GM19023 (cell line): ENCODE data around the gene RBM17.
A peak's percentile ranks its signal among the peaks of the same experiment; 100 is the strongest.
"Not testable (repeated sequence)": the region's sequence is repeated elsewhere in the genome, so short reads cannot be mapped to it uniquely, and the experiment has no call there.

Experiments used
- ATAC-seq: cut with Tn5 transposase; IDR thresholded peaks from one replicate; pipeline ENCODE4 v1.9.1; 2021; ENCODE audit warnings: mild to moderate bottlenecking, moderate library complexity; ENCODE audit not compliant: unreplicated experiment

The RBM17 gene

DNA sequence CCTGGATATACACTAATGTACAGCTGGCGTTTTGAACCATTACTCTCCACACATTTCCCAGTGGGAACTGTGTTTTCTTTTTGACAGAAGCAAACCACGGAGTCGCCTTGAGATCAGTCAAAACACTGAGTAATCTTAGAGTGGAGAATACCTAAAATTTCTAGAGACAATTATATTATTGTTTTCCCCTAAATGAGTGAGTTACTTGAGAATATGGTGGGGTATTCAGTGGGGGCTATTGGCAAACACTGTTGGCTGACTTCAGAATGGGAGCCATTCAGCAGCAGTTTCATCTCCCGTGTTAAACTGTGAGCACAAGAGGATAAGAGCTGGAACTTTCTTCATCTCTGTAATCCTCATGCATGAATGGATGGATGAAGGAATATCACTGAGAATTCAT is 32.9 kb upstream of the RBM17 start:
- ATAC-seq: no peak

DNA sequence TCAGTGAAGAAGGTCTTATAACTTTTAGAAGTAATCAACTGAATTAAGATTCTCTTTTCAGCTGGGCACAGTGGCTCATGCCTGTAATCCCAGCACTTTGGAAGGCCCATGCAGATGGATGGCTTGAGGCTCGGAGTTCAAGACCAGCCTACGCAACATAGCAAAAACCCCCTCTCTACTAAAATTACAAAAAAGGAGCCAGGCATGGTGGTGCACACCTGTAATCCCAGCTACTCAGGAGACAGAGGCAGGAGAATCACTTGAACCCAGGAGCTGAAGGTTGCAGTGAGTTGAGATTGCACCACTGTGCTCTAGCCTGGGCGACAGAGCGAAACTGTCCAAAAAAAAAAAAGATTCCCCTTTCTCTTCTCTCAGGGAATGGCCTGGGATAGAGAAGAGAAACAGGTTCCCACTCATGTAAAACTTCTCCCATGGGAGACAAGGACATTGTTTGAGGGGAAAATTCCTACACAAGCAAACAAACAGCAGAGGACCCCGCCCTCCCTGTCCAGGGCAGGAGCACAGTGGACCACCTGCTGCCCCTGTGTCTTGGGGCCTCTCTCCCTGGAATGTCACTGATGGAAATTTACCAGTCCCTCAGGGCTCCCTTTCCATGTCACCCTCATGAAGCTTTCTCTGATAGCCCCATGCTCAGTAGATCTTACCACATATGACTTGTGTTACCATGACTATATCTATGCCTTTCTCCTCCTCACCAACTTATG is 32.3 kb upstream of the RBM17 start:
- ATAC-seq: no peak

DNA sequence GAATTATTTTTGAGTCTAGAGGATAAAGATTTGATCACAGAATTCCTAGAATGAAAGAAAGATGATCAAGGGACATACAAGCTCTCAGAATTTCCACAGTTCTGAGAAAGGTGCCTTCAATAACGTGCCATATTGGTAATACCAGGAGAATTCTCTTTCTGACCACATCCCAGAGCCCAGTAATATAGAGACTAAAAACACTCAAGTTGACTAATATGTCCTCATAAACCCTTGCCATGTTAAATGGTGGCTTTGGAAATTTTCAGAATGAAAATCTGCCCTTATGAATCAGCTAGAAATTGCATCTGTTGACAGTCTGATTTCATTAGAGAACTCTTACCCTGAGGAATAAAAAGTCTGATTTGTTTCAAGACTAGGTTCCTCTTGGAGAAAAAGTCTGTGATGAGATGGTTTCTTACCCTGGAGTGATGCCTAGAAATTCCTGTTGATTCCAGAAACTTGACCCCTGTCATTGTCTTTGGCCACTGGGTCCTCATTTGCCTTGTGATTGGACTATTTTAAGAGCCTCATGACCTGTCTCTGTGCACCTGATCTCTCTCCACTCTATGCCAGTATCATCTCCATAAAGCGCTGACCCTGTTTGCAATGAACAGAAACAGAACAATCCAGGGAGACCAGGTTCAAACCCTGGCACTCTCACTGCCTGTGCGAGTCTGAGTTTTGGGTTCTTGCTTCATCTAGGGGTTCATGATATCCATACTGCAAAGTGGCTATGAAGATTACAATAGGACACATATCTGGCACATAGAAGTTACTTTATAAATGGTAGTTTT is 30.0 kb upstream of the RBM17 start:
- ATAC-seq: no peak

DNA sequence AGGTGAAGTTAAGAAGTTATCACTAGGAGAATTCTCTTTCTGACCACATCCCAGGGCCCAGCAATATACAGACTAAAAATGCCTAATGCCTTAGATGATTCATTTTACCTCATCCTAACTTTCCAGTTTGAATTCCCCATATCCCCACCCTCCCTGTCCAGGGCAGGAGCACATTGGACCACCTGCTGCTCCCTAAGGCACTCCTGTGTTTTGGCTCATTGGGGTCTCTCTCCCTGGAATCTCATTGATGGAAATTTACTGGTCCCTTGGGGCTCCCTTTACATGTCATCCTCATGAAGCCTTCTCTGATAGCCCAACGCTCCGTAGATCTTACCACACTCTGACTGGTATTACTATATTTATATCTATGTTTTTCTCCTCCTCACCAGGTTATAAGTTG is 29.3 kb upstream of the RBM17 start:
- ATAC-seq: no peak

DNA sequence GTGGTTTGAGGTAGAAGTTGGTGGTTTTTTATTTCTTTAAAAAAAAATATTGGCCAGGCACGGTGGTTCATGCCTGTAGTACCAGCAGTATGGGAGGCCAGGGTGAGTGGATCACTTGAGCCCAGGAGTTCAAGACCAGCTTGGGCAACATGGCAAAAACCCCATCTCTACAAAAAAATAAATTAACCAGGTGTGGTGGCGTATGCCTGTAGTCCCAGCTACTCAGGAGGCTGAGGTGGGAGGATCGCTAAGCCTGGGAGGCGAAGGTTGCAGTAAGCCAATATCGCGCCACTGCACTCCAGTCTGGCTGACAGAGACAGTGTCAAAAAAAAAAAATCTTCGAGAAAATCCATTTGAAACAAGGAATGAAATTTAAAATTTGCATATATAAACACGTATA is 27.8 kb upstream of the RBM17 start:
- ATAC-seq: no peak

DNA sequence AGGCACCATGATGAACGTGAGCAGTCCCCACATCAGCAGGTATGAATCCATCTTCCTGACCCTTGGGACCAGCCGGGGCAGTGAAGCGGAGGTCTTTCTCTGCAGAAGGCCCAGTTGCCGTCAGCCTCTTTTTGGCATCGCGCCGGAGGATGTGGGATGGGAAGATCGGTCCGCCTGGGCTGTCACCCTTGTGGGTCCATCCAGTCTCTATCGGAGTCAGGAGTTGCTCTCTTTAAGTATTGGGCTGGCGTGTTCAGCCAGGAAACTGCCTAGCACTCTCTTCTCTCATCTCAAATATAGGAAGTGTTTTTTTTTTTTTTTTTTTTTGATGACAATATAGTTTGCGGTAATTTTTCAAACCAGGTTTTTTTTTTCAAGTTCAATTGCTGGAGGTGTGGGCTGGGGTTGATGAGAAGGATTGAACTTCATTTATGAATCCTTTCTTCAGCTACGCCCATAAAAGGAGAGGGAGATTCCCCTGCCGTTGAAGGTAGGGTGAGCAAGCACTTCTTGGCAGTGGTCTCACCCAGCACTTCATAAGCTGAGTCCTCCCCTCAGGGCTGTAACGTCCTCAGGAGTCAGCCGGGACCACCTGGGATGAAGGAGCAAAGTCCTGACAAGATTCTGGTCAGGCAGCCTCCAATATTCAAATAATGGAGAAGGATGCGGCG is 26.6 kb upstream of the RBM17 start, which contains the start of gene IL2RA:
TSS of gene IL2RA (minus strand) at position 267 of the 671 bp plus-strand sequence. CDS start at position 51, 216 bp downstream.
- ATAC-seq: no peak

DNA sequence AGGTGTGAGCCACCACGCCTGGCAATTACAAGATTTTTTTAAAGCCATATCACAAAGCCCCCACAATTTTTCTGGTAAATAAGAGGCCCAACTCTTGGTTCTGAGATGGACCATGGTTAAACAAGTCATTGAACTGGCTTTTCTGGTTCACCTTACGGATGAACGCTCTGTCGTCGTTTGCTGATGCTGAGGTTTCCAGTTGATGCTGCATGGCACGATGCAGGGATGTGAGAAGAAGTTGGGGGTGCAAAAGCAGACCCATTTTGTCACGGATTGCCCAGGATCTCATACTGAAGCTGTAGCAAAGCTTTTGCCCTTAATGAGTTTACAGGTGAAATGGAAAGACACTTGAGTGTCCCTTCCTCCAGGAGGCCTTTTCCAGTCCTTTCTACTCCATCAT is 24.7 kb upstream of the RBM17 start:
- no peak for ATAC-seq

DNA sequence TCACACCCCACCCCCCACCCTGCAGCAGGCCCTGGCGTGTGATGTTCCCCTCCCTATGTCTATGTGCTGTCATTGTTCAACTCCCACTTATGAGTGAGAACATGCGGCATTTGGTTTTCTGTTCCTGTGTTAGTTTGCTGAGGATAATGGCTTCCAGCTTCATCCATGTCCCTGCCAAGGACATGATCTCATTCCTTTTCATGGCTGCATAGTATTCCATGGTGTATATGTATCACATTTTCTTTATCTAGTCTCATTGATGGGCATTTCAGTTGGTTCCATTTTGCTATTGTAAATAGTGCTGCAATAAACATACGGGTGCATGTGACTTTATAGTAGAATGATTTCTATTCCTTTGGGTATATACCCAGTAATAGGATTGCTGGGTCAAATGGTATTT is 24.1 kb upstream of the RBM17 start:
- not testable (repeated sequence) for ATAC-seq

DNA sequence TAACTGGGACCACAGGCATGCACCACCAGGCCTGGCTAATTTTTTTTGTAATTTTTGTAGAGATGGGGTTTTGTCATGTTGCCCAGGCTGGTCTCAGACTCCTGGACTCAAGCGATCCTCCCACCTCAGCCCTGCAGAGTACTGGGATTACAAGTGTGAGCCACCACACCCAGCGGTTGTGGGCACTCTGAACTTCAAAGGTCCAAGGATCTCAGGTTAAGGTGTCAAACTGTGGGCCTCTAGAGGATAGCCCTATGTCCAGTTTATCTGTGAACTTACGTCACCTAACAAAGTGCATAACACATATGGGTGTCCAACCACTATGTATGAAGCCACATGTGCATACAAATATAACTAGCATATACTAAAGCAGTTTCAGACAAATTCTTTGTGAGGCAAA is 23.4 kb upstream of the RBM17 start:
- no peak for ATAC-seq

DNA sequence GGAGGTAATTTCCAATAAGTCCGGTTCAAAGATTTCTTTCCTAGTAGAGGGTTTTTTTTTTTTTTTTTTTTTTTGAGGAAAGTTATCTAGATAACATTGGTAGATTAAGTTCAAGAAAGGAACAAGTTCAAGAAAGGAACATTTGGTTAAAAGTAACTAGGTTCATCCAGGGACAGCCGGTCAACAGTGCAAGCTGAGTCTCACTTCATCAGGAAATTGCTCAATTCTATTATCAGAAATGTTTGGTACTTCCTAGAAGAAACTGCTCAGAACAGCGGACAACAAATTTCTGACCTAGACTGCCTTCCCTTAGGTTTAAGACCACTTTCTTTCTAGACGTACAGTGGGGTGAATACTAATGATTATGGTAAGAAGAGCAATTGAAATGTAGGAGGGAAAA is 23.0 kb upstream of the RBM17 start:
- no peak for ATAC-seq

DNA sequence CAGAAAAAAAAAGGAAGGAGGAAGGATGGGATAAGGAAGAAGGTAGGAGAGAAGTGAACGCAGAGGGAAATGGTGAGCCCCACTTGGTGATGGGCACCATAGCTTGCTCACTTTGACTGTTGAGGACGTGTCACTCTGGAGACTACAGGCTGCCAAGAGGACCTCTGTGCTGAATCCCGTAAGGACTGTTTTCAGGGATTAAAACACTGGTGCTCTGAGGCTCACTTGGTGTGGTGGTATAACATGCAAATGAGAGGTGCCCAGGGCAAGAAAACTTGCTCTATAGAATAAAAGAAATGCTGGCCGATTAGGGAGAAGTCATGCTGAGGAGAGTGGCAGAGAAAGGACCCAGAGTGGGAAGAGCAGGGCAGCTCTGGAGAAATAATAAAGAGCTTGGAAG is 21.4 kb upstream of the RBM17 start:
- ATAC-seq: no peak

DNA sequence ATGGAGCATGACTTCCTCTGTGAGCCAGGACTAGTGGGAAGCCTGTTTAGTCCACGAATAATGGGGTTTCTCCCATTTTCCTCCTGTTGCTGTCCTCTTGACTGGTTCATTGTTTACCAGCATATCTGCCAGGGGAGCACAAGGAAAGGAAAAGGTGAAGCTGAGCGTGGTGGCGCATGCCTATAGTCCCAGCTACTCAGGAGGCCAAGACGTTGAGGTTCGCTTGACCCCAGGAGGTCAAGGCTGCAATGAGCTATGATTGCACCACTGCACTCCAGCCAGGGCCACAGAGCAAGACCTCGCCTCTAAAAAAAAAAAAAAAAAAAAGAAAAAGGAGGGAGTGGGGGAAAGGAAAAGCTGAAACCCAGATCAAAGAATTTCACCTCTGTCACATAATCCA is 20.8 kb upstream of the RBM17 start:
- ATAC-seq: no peak

DNA sequence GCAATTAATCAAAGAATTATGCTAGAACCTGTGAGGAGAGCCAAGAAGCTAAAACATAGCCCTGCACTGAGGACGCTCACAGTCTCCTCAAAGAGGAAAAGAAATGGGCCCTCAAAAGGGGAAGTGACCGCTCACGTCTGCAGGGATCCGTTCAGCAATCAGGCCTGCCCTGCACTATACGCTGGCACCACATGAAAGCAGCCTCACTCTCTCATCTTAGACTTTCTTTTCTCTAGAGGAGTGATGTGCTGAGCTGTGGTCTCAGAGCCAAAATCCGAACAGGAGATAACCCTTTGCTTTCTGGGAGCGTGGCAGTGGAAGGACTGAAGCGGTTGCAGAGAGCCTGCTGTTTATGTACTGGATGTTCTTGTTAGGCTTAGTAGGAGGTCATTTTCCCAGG is 20.4 kb upstream of the RBM17 start:
- no peak for ATAC-seq

DNA sequence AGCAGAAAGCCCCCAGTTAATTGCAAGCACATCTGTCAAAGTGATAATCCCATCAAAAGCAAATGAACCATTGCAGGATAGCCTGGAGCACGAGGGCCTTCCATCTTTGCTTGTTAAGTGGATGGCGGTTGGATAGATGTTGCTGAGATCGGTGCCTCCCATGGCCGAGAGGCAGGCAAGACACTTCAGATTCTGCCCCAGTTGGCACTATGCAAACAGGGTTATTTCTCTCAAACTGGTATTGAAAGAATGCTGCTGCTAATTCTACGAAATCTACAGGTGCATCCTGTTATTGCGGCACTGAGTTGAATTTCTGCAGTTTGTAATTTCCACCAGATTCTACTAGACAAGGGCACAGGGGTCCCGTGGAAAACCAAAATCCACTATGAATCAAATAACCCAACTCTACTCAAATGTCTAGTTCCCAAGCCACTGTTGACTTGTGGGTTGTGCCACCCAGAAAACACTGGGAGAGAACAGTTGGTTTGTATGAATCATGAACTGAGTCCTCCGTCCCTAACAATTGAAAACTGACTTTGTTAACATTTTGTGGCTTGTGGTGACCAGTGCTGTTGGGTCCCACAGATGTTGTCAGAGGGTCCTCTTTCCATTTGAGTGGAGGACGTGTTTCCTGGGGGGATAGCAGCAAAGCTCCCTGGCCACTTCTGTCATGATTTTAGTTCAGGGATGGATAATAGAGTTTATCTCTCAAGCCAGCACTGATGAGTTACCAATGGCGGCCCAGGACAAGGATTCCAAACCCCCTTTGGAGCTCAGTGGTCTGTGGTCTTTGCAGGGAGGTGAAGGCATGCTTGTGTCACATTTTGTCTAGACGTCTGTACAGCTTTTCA is 19.5 kb upstream of the RBM17 start:
- ATAC-seq: no peak

DNA sequence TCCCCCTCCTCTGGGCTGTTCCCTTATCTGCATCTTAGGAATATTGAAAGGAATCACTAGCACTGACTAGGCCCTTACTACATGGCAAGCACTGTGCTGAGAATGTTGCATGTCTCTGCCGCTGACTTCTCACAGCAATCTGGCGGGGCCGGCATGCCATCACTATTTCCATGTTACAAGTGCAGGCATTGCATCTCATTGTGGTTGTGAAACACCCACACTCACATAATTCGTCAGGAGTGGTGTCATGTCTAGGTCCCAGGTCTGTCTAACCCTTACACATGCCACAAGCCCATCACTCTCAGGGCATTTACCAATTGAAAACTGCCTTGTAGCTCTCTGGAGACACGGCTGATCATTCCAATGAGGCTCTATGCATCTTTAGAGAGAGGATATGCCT is 18.2 kb upstream of the RBM17 start:
- ATAC-seq: no peak

DNA sequence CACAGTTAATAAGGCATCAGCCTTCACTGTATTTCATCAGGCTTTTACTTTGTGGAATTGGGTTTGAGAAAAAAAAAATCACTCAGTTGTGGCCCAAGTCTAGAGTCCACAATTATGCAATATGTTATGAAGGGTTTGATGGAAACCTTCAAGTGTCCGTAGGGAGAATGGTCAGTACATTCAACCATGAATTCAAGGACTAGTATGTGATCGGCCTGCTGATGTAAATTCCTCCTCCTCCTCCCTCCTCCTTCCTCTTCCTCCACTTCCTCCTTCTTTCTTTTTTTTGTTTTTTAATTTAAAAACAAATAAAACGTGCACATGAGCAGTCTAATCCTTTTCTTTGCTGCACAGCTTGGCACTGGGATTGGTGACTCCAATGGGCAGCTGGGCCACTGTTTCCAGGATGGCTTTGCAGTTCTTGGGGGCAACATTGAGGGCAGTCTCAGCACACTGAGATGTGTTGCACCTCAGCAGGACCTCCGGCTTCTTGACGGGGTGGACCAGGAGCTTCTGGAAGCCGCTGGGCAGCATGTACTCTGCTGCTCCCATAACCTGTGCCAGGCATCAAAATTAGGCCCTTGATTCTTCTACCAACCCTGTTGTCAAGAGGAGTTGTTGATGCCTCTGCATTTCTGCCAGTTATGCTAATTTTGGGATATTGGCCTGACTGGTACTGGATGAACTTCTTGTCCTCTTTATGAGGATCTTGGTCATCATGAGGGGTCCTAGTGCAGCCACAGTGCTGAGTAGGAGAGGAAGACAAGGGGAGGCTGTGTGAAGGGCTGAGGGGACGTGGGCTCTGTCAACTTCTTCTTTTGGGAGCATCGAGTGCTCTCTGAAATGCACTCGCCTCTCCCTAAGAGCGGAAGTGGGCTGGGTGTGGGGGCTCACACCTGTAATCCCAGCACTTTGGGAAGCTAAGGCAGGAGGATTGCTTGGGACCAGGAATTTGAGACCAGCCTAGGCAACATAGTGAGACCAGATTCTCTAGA is 17.4 kb upstream of the RBM17 start:
- ATAC-seq: no peak

DNA sequence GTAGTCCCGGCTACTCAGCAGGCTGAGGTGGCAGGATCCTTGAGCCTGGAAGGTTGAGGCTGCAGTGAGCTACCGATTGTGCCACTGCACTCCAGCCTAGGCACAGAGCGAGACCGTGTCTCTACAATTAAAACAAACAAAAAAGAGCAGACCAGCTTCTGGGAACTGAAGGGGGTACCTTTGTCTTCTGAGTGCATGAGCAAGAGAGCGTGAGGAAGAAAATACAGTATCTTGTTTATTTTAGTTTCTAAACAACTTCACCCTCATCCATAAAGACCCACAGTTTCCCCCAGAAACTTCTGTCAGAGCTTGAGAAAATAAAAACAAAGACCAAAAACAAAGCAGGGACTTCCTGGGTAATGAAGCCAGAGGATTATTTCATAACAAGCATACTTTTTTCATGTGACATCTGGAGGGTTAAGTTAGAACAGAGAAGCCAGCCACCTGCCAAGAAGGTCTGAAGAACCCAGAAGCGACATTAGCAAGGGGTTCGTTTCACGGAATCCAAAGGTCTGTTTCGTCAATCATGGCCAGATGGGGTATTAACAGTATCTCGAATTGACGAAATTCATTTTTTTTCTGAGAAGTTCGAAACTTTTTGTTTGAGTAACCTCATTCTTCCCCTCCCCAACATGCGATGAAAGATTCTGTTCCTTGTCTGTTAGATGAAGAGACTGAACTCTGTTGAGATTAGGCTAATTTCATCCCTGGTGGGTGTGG is 16.5 kb upstream of the RBM17 start:
- ATAC-seq: peak; percentile 61

DNA sequence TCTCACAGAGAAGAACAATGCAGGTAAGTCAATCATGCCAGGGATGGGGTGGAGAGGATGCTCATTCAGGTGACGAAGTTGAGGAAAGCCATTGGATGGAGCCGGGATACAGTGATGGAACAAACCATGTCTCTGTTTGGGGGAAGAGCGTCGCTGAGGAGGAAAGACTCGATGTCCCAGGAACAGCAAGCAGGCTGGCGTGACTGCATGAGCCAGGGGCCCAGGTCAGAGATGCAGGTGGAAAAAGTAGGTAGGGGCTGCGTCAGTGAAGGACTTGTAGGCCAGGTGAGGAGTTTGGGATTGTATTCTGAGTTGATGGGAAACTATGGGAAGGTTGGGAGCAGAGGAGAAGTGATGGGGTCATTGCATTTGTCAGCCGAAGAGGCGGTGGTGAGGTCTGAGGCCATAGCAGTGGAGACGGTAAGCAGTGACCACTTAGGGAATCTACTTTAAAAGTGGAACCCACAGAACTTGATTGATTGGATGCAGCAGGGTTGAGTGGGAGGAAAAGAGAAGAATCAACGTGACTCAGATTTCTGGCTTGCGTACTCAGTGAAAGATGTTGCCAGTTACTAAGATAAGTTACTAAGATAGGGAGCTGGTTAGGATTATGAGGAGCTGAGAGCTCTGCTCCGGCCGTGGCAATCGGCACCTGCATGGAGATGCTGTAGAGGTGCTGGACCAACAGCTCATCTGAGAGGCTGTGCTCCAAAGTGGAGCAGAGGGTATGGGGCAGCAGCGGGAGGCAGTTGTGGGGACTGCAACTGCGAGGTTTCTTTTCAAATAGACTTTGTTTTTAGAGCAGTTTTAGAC is 14.1 kb upstream of the RBM17 start:
- ATAC-seq: no peak
